ENCODE results near the gene FEZ2.

FEZ2 gene

GRCh38 chr2:36513661-36514060 lies 84.3 kb downstream of the FEZ2 start:
- ATAC-seq: no peak
- no peak for TF ChIP-seq CSDC2 (CRISPR knock-in tag; IDR thresholded peaks at IDR 0.05)
- TF ChIP-seq TOX (CRISPR knock-in tag; IDR thresholded peaks at IDR 0.05; ENCODE audit: borderline replicate concordance): no peak
- TF ChIP-seq CSRNP3 (CRISPR knock-in tag; IDR thresholded peaks at IDR 0.05): no peak
- no peak for TF ChIP-seq ESRRG (CRISPR knock-in tag; IDR thresholded peaks at IDR 0.05)
- TF ChIP-seq ZC3H10 (CRISPR knock-in tag; IDR thresholded peaks at IDR 0.05): no peak
- no peak for TF ChIP-seq BACH2 (CRISPR knock-in tag; IDR thresholded peaks at IDR 0.05; ENCODE audit: borderline replicate concordance)
- TF ChIP-seq PATZ1 (CRISPR knock-in tag; IDR thresholded peaks at IDR 0.05; ENCODE audit: borderline replicate concordance): no peak
- no peak for TF ChIP-seq ARNTL (CRISPR knock-in tag; IDR thresholded peaks at IDR 0.05; ENCODE audit: borderline replicate concordance, low read depth)

- no peak for ATAC-seq
- no peak for TF ChIP-seq ZC3H10 (CRISPR knock-in tag; IDR thresholded peaks at IDR 0.05)
- no peak for TF ChIP-seq SNAI2 (CRISPR knock-in tag; IDR thresholded peaks at IDR 0.05)
- no peak for TF ChIP-seq BACH2 (CRISPR knock-in tag; IDR thresholded peaks at IDR 0.05; ENCODE audit: borderline replicate concordance)
These were observed 85.3 kb downstream of the FEZ2 start for GRCh38 chr2:36512705-36513104.

GRCh38 chr2:36511858-36512603 lies 85.9 kb downstream of the FEZ2 start:
- ATAC-seq: no peak

More at GRCh38 chr2:36511858-36512603, 85.9 kb downstream of the FEZ2 start:
- TF ChIP-seq TSHZ2 (CRISPR knock-in tag; IDR thresholded peaks at IDR 0.05): no peak
- TF ChIP-seq TCF4 (CRISPR knock-in tag; IDR thresholded peaks at IDR 0.05; ENCODE audit: borderline replicate concordance): no peak
- TF ChIP-seq OSR1 (CRISPR knock-in tag; IDR thresholded peaks at IDR 0.05): no peak
- TF ChIP-seq ZC3H10 (CRISPR knock-in tag; IDR thresholded peaks at IDR 0.05): no peak
- no peak for TF ChIP-seq ZNF70 (CRISPR knock-in tag; IDR thresholded peaks at IDR 0.05)
- no peak for TF ChIP-seq ARNTL (CRISPR knock-in tag; IDR thresholded peaks at IDR 0.05; ENCODE audit: borderline replicate concordance, low read depth)
- no peak for TF ChIP-seq CSDC2 (CRISPR knock-in tag; IDR thresholded peaks at IDR 0.05)
- TF ChIP-seq RARB (CRISPR knock-in tag; IDR thresholded peaks at IDR 0.05): no peak
- TF ChIP-seq ZFP30 (CRISPR knock-in tag; IDR thresholded peaks at IDR 0.05): no peak
- no peak for TF ChIP-seq SNAI2 (CRISPR knock-in tag; IDR thresholded peaks at IDR 0.05)
- no peak for TF ChIP-seq PPARA (CRISPR knock-in tag; IDR thresholded peaks at IDR 0.05; ENCODE audit: borderline replicate concordance)
- no peak; the same call in 1 of the 2 replicates for TF ChIP-seq PATZ1 (CRISPR knock-in tag; IDR thresholded peaks at IDR 0.05; ENCODE audit: borderline replicate concordance)
- TF ChIP-seq GLIS3 (CRISPR knock-in tag; IDR thresholded peaks at IDR 0.05): no peak
- TF ChIP-seq CREB5 (CRISPR knock-in tag; IDR thresholded peaks at IDR 0.05; ENCODE audit: low read depth): no peak
- no peak for TF ChIP-seq ZNF565 (CRISPR knock-in tag; conservative IDR thresholded peaks at IDR 0.05; ENCODE audit: low read depth)
- no peak for TF ChIP-seq ZFP3 (CRISPR knock-in tag; IDR thresholded peaks at IDR 0.05)
